ENCODE data around the gene NIPSNAP2.
"Not testable (repeated sequence)": the region's sequence is repeated elsewhere in the genome, so short reads cannot be mapped to it uniquely, and the experiment has no call there.

The NIPSNAP2 gene

DNA sequence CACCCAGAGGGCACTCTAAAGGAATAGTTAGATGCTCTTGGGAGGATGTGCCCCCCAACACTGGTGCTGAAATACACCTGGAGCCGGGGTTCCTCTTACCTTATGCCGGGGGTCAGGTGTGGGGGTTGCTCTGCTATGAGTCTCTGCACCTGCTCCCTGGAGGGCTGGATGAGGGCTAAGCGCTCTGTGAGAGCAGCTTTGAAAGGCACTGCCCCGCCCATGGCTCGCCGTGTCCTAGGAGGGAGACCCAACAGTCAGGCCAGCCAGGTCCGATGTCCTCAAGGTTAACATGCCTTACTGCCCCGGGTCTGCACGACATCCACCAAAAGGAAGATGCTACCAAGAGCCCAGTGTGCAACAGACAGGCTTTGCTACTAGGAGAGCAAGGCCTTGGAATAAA lies 55.1 kb downstream of the NIPSNAP2 start:
- ChIA-PET CTCF (interaction anchor here (0.6 kb wide), 1 partner anchor 40 kb away, joined by 3 read pairs; no protein-coding TSS in a partner anchor), POLR2A (ENCODE audit: low non-redundant PET) (no interaction called here)
- no peak for DNase-seq (ENCODE audit: low spot score)
- TF ChIP-seq, protein P1, sequence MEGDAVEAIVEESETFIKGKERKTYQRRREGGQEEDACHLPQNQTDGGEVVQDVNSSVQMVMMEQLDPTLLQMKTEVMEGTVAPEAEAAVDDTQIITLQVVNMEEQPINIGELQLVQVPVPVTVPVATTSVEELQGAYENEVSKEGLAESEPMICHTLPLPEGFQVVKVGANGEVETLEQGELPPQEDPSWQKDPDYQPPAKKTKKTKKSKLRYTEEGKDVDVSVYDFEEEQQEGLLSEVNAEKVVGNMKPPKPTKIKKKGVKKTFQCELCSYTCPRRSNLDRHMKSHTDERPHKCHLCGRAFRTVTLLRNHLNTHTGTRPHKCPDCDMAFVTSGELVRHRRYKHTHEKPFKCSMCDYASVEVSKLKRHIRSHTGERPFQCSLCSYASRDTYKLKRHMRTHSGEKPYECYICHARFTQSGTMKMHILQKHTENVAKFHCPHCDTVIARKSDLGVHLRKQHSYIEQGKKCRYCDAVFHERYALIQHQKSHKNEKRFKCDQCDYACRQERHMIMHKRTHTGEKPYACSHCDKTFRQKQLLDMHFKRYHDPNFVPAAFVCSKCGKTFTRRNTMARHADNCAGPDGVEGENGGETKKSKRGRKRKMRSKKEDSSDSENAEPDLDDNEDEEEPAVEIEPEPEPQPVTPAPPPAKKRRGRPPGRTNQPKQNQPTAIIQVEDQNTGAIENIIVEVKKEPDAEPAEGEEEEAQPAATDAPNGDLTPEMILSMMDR (conservative IDR thresholded peaks at IDR 0.05; ENCODE audit: low read depth) = no peak
- H3K27ac ChIP-seq = no peak overlapping the region

- TF ChIP-seq, protein P1 (conservative IDR thresholded peaks at IDR 0.05; ENCODE audit: low read depth) = no peak
- ChIA-PET POLR2A (ENCODE audit: low non-redundant PET) (no interaction called here), CTCF (no interaction called here)
- no peak for DNase-seq (ENCODE audit: low spot score)
- no peak overlapping the region for H3K27ac ChIP-seq
Observed at GRCh38 chr7:56023500-56023899, 59.1 kb downstream of the NIPSNAP2 start.

GRCh38 chr7:56026538-56026937 lies 62.2 kb downstream of the NIPSNAP2 start:
- ChIA-PET CTCF (no interaction called here), POLR2A (ENCODE audit: low non-redundant PET) (no interaction called here)
- TF ChIP-seq, protein P1 (conservative IDR thresholded peaks at IDR 0.05; ENCODE audit: low read depth) = no peak
- H3K27ac ChIP-seq = peak overlapping the region; percentile 62
- DNase-seq (ENCODE audit: low spot score) = peak; percentile 21

DNA sequence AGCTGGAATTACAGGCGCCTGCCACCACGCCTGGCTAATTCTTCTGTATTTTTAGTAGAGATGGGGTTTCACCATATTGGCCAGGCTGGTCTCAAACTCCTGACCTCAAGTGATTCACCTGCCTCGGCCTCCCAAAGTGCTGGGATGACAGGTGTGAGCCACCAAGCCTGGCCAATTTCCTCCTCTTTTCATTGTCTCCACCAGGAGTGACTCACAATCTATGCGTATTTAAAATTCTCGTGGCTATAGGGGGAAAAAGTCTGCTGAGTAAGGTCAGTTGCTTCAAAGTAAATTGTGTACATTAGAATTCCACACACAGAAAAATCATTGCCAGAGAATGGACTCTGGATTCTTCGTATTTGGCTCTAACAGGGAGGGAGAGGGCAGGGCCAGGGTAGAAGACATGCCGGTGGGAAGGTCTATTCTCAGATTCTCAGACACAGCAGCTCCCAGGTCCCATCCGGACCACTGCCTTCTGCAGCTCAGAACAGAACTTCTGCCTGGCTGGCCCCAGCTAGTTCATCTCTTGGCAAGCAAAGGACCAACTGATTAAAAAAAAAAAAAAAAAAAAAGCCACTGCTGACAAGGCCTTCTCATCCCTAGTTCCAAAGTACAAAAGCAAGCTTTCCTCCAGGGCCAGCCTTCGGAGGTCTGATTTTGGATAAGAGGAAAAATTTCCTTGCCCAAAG lies 64.7 kb downstream of the NIPSNAP2 start:
- ChIA-PET CTCF (no interaction called here), POLR2A (ENCODE audit: low non-redundant PET) (no interaction called here)
- DNase-seq (ENCODE audit: low spot score) = no peak
- H3K27ac ChIP-seq = peak overlapping the region; percentile 8; the same call in 1 of the 2 replicates
- TF ChIP-seq, protein P1 (conservative IDR thresholded peaks at IDR 0.05; ENCODE audit: low read depth) = no peak

DNA sequence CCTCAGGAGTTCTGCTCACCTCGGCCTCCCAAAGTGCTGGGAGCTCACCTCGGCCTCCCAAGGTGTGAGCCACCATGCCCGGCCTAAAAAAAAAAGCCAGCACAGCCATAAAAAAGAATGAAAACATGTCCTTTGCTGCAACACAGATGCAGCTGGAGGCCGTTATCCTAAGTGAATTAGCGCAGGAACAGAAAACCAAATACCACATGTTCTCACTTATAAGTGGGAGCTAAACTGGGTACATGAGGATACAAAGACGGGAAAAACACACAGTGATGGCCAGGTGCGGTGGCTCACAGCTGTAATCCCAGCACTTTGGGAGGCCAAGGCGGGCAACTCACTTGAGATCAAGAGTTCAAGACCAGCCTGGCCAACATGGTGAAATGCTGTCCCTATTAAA lies 66.0 kb downstream of the NIPSNAP2 start:
- no peak overlapping the region for H3K27ac ChIP-seq
- ChIA-PET CTCF (no interaction called here), POLR2A (ENCODE audit: low non-redundant PET) (no interaction called here)
- no peak for DNase-seq (ENCODE audit: low spot score)
- TF ChIP-seq, protein P1 (conservative IDR thresholded peaks at IDR 0.05; ENCODE audit: low read depth) = no peak

DNA sequence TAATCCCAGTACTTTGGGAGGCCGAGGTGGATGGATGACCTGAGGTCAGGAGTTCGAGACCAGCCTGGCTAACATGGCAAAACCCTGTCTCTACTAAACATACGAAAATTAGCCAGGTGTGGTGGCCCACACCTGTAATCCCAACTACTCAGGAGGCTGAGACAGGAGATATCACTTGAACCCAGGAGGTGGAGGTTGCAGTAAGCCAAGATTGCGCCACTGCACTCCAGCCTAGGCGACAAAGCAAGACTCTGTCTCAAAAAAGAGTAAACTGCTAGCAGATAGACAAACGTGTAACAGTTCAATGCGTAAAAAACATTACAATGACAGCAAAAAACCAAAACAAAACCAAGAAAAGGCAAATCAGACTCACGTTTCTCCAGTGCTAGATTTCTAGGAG lies 67.2 kb downstream of the NIPSNAP2 start:
- POLR2A ChIA-PET (ENCODE audit: low non-redundant PET); DNase-seq (ENCODE audit: low spot score); CTCF ChIA-PET; H3K27ac ChIP-seq: not testable (repeated sequence)

DNA sequence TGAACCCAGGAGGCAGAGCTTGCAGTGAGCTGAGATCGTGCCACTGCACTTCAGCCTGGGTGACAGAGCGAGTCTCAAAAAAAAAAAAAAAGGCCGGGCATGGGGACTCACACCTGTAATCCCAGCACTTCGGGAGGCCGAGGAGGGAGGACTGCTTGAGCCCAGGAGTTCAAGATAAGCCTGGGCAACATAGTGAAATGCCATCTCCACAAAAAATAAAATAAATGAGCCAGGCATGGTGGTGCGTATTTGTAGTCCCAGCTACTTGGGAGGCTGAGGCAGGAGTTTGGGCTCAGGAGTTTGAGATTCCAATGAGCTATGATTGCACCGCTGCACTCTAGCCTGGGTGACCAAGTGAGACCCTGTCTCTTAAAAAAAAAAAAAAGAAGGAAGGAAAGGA lies 68.2 kb downstream of the NIPSNAP2 start:
- DNase-seq (ENCODE audit: low spot score) = not testable (repeated sequence)
- H3K27ac ChIP-seq = peak overlapping the region; percentile 18; the same call in 1 of the 2 replicates
- ChIA-PET CTCF (interaction anchor here (0.6 kb wide), 1 partner anchor 158 kb away, joined by 5 read pairs; no protein-coding TSS in a partner anchor), POLR2A (ENCODE audit: low non-redundant PET) (interaction anchor here (1.0 kb wide), 1 partner anchor 19 kb away, joined by 6 read pairs; the partner anchor contains the start of genes CCT6A and PSPH)

All from RWPE1 (cell line).